GM20000 (cell line): Measurements from ENCODE around the gene PYGO2.
A peak's percentile ranks its signal among the peaks of the same experiment; 100 is the strongest.
"Not testable (repeated sequence)": the region's sequence is repeated elsewhere in the genome, so short reads cannot be mapped to it uniquely, and the experiment has no call there.

Source experiments
- DNase-seq: peaks from one replicate; pipeline ENCODE4 v3.0.0; 2012; ENCODE audit warnings: low spot score
- CTCF ChIP-seq: IDR thresholded peaks from 2 replicates; pipeline ENCODE4 v1.5.1; 2012; ENCODE audit warnings: mild to moderate bottlenecking, control low read depth; ENCODE audit errors: extremely low read depth, missing control alignments

The PYGO2 gene

DNA sequence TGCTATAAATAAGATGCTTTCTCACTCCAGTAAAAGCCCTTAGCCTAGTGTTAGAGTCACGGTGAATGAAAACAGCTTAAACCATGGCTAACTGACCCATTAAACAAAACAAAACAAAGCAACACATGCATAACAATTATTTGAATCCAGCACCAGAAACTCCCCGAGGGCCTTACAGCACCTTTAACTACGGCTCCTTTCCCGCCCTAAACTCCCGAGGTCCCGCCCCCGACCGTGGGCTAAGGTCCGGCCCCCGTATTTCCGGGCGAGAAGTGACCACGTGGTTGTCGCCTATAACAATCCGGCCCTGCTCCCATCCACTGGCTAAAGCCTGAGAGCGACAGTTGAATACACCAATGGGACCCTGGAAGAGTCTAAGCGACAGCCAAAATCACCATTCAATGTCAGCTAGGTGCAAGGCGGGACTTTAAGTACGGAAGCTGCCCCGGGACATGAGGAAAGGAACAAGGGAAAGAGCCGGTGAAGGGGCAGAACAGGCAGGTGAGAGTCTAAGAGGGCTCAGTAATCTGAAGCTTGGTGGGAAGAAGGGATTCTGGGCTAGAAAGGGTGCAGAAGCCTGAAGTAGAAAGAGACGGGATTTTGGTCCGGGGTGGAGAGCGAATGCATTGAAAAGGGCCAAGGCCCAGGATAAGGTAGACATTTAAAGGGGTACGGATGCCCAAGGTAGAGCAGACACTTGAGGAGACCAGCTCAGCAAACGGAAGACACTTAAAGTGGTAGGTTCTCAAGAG lies 21.5 kb upstream of the PYGO2 start, which contains the start of gene FLAD1:
Gene FLAD1 (plus strand): TSS at position 448 of the 752 bp plus-strand sequence. CDS start 351 bp downstream, outside the sequence.
- peak; percentile 94 for DNase-seq
- TF ChIP-seq CTCF = no peak

DNA sequence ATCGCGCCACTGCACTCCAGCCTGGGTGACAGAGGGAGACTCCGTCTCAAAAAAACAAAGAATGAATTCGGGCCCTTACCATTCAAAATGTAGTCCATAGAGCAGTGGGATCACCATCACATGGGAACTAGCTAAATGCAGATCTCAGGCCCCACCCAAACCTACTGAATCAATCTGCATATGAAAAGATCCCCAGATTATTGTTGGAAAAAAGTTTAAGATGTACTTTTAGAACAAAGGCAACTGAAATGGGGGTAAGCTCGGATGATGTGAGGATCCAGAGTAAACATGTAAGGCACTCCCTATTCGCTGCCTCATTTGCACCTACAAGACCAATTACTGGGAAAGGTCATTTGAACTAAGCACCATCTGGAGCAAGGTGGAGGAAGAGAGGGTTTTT lies 20.8 kb upstream of the PYGO2 start:
- no peak for DNase-seq

GRCh38 chr1:154978360-154978759 lies 16.8 kb upstream of the PYGO2 start:
- no peak for DNase-seq
- TF ChIP-seq CTCF = no peak

More for the DNA sequence above, 20.8 kb upstream of the PYGO2 start:
- no peak for TF ChIP-seq CTCF

- not testable (repeated sequence) for DNase-seq
Observed at GRCh38 chr1:154977762-154978161, 16.2 kb upstream of the PYGO2 start.

DNA sequence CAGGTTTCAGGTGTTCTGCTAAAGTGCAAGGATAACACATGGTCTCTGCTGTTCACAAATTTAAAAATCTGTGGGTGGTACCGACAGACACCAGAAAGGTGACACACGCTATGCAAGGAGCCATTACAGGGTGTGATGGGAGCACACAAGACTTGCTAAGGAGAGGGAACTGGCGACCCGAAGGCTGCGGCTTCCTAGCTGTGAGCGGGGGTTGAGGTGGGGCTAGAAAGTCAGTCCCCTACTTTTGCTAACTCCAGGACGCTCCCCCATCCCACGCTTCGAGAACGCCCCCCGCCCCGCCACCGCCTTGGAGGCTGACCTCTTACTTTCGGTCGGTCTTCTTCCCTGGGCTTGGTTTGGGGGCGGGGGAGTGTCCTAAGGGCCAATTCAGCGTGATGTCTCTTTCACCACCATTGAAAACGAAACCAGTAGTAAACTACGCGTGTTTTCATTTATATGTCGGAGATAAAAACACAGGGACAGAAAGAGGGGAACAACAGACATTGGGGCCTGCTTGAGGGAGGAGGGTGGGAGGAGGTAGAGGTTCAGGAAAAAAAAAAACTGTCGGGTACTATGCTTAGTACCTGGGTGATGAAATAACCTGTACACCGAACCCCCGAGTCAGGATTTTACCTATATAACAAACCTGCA lies 14.0 kb upstream of the PYGO2 start:
- TF ChIP-seq CTCF = no peak
- peak; percentile 51 for DNase-seq

GRCh38 chr1:154974808-154975408 lies 13.3 kb upstream of the PYGO2 start:
- DNase-seq = peak; percentile 87
- TF ChIP-seq CTCF = no peak

DNA sequence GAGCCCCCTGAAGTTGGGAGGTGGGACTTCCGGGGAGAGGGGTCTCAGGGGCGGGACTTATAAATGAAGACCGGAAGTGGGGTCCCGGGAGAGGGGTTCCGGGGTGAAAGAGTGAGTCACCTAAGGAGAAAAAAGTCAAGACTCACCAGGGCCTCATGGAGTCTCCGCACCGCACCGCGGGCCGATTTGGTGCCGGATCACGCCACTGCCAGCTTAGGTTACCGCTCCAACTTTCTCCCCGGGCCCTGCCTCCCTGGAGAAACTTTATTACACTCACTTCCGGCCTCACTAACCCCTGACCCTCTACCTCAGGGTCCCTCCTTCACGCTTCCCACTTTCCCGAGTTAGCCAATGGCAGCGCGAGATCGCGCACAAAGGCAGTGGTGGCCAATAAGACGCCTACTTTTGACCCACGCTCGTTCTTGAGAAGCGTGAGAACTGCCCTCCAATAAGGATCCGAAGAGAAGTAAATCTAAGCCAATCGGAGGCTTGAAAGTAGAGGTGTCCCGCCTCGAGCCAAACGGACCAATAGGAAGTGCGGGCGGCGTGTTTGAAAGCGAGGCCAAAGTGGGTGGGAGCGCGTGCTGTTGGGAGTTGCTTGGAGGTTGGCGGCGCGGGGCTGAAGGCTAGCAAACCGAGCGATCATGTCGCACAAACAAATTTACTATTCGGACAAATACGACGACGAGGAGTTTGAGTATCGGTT lies 12.7 kb upstream of the PYGO2 start, which contains the start of gene CKS1B:
Gene CKS1B (plus strand): TSS at position 580 of the 706 bp plus-strand sequence. CDS start 65 bp downstream, at position 645.
- peak; percentile 92 for DNase-seq
- TF ChIP-seq CTCF = no peak
